ENCODE measurements around the gene CGA.

- TF ChIP-seq POLR2A (IDR thresholded peaks at IDR 0.05; ENCODE audit: low read depth) (no peak), POLR2AphosphoS5 (IDR thresholded peaks at IDR 0.05) (no peak)
- TF ChIP-seq, protein P1, sequence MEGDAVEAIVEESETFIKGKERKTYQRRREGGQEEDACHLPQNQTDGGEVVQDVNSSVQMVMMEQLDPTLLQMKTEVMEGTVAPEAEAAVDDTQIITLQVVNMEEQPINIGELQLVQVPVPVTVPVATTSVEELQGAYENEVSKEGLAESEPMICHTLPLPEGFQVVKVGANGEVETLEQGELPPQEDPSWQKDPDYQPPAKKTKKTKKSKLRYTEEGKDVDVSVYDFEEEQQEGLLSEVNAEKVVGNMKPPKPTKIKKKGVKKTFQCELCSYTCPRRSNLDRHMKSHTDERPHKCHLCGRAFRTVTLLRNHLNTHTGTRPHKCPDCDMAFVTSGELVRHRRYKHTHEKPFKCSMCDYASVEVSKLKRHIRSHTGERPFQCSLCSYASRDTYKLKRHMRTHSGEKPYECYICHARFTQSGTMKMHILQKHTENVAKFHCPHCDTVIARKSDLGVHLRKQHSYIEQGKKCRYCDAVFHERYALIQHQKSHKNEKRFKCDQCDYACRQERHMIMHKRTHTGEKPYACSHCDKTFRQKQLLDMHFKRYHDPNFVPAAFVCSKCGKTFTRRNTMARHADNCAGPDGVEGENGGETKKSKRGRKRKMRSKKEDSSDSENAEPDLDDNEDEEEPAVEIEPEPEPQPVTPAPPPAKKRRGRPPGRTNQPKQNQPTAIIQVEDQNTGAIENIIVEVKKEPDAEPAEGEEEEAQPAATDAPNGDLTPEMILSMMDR (IDR thresholded peaks at IDR 0.05), result no peak
Observed at GRCh38 chr6:87093651-87094050, 1.3 kb downstream of the CGA start.
